Ishikawa (cell line): ENCODE measurements around the gene AIG1.

Source experiments
- CEBPB ChIP-seq: IDR thresholded peaks from 2 replicates; pipeline ENCODE4 v1.6.1; 2012
- CREB1 ChIP-seq: IDR thresholded peaks from 2 replicates; pipeline ENCODE4 v1.6.1; 2012; ENCODE audit warnings: low read depth
- EGR1 ChIP-seq: IDR thresholded peaks from 2 replicates; pipeline ENCODE4 v1.6.1; 2012
- EP300 ChIP-seq: IDR thresholded peaks from 2 replicates; pipeline ENCODE4 v1.6.1; 2012; ENCODE audit warnings: borderline replicate concordance
- FOXM1 ChIP-seq: IDR thresholded peaks from 2 replicates; pipeline ENCODE4 v1.6.1; 2012; ENCODE audit warnings: low read depth, borderline replicate concordance
- MAX ChIP-seq: IDR thresholded peaks from 2 replicates; pipeline ENCODE4 v1.6.1; 2012
- NFIC ChIP-seq: IDR thresholded peaks from 2 replicates; pipeline ENCODE4 v1.6.1; 2012
- RAD21 ChIP-seq: IDR thresholded peaks from 2 replicates; pipeline ENCODE4 v1.6.1; 2012; ENCODE audit warnings: low read depth
- TAF1 ChIP-seq: IDR thresholded peaks from 2 replicates; pipeline ENCODE4 v1.6.1; 2012; ENCODE audit warnings: low read depth, mild to moderate bottlenecking
- TCF12 ChIP-seq: IDR thresholded peaks from 2 replicates; pipeline ENCODE4 v1.6.1; 2012; ENCODE audit warnings: low read depth
- TEAD4 ChIP-seq: IDR thresholded peaks from 2 replicates; pipeline ENCODE4 v1.6.1; 2012
- USF1 ChIP-seq: IDR thresholded peaks from 2 replicates; pipeline ENCODE4 v1.6.1; 2012
- YY1 ChIP-seq: IDR thresholded peaks from 2 replicates; pipeline ENCODE4 v1.6.1; 2012; ENCODE audit warnings: low read depth
- ZBTB7A ChIP-seq: IDR thresholded peaks from 2 replicates; pipeline ENCODE4 v1.6.1; 2012; ENCODE audit warnings: low read depth
- TF ChIP-seq, protein P1 (sequence below): IDR thresholded peaks from 2 replicates; pipeline ENCODE4 v1.6.1; 2012; ENCODE audit warnings: low read depth, mild to moderate bottlenecking

The AIG1 gene

GRCh38 chr6:143185288-143185687 lies 124.6 kb downstream of the AIG1 start:
- no peak for TF ChIP-seq CEBPB
- no peak for TF ChIP-seq CREB1
- no peak for TF ChIP-seq NFIC
- TF ChIP-seq, protein P1, sequence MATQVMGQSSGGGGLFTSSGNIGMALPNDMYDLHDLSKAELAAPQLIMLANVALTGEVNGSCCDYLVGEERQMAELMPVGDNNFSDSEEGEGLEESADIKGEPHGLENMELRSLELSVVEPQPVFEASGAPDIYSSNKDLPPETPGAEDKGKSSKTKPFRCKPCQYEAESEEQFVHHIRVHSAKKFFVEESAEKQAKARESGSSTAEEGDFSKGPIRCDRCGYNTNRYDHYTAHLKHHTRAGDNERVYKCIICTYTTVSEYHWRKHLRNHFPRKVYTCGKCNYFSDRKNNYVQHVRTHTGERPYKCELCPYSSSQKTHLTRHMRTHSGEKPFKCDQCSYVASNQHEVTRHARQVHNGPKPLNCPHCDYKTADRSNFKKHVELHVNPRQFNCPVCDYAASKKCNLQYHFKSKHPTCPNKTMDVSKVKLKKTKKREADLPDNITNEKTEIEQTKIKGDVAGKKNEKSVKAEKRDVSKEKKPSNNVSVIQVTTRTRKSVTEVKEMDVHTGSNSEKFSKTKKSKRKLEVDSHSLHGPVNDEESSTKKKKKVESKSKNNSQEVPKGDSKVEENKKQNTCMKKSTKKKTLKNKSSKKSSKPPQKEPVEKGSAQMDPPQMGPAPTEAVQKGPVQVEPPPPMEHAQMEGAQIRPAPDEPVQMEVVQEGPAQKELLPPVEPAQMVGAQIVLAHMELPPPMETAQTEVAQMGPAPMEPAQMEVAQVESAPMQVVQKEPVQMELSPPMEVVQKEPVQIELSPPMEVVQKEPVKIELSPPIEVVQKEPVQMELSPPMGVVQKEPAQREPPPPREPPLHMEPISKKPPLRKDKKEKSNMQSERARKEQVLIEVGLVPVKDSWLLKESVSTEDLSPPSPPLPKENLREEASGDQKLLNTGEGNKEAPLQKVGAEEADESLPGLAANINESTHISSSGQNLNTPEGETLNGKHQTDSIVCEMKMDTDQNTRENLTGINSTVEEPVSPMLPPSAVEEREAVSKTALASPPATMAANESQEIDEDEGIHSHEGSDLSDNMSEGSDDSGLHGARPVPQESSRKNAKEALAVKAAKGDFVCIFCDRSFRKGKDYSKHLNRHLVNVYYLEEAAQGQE = no peak
- TF ChIP-seq YY1 = no peak
- no peak for TF ChIP-seq USF1
- no peak for TF ChIP-seq EGR1
- no peak for TF ChIP-seq ZBTB7A
- TF ChIP-seq RAD21 = no peak
- TF ChIP-seq MAX = no peak
- TF ChIP-seq TCF12 = no peak
- no peak for TF ChIP-seq FOXM1
- no peak for TF ChIP-seq TEAD4
- no peak for TF ChIP-seq TAF1
- TF ChIP-seq EP300 = no peak

GRCh38 chr6:143187238-143187923 lies 126.7 kb downstream of the AIG1 start:
- TF ChIP-seq MAX = no peak
- TF ChIP-seq TEAD4 = no peak
- no peak for TF ChIP-seq RAD21
- TF ChIP-seq EP300 = no peak
- TF ChIP-seq CEBPB = no peak
- no peak for TF ChIP-seq FOXM1
- TF ChIP-seq, protein P1 = no peak
- no peak for TF ChIP-seq USF1
- TF ChIP-seq TCF12 = no peak

- TF ChIP-seq TCF12 = no peak
- no peak for TF ChIP-seq NFIC
- TF ChIP-seq CREB1 = no peak
Observed at GRCh38 chr6:143188292-143188691, 127.6 kb downstream of the AIG1 start.

- no peak for TF ChIP-seq FOXM1
- TF ChIP-seq TCF12 = no peak
- TF ChIP-seq EP300 = no peak
- TF ChIP-seq USF1 = no peak
- TF ChIP-seq MAX = no peak
Observed at GRCh38 chr6:143191361-143191760, 130.7 kb downstream of the AIG1 start.

DNA sequence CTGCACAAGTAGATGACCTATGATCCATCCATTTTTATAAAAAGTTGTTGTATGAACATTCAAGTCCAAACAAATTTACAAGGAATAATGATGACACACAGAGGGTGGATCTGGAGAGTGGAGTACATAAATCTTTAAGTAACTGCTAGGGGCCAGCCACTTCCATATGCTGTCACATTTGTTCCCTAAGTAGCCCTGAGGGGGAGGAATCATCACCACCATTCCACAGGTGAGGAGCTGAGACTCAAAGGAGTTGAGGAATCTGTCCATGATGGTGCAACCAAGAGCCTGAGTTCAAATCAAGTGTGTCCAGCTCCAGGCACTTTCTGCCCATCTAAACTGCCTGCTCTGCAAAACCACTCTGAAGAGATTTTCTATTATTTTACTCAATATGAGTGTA lies 132.1 kb downstream of the AIG1 start:
- TF ChIP-seq TEAD4 = no peak
- TF ChIP-seq YY1 = no peak
- no peak for TF ChIP-seq EP300
- TF ChIP-seq CREB1 = no peak
- TF ChIP-seq, protein P1 = no peak
- no peak for TF ChIP-seq NFIC
- no peak for TF ChIP-seq TAF1
- TF ChIP-seq RAD21 = no peak
- no peak for TF ChIP-seq MAX
- TF ChIP-seq USF1 = no peak
- no peak for TF ChIP-seq TCF12
- no peak for TF ChIP-seq CEBPB
- TF ChIP-seq FOXM1 = no peak
- no peak for TF ChIP-seq EGR1
- TF ChIP-seq ZBTB7A = no peak
